Psoas muscle (tissue), 8 donors: ENCODE data around the gene LIN7B. TPM values are rescaled to one million over a fixed set of nuclear protein-coding genes. Genes with fewer than 3 reads are reported as not detected.

Source experiments
- ATAC-seq, 4 donors: fragments of 200-7000 bp; cut with Tn5 transposase; one replicate each; pipeline ENCODE4 v1.9.1; 2020; ENCODE audit warnings: moderate library complexity in 3 of 4, mild to moderate bottlenecking in 2 of 4
- DNase-seq, 2 donors: peaks; one replicate each; pipeline ENCODE4 v3.0.0-alpha.2; 2020
- H3K27ac ChIP-seq: fragments of 200-600 bp; one replicate; pipeline ENCODE4 v1.8.0; 2022
- H3K27me3 ChIP-seq, 3 donors: fragments of 200-600 bp in 1 of 3; one replicate each; pipeline versions ENCODE4 v1.6.1 to v1.8.0; 2013 to 2022; ENCODE audit warnings: low read length in 2 of 3, mild to moderate bottlenecking in 2 of 3, moderate library complexity in 1 of 3; ENCODE audit not compliant: insufficient read depth in 3 of 3
- H3K36me3 ChIP-seq, 2 donors: fragments of 200-600 bp in 1 of 2; one replicate each; pipeline versions ENCODE4 v1.6.1 to v1.8.0; 2013 to 2022; ENCODE audit warnings: low read depth in 1 of 2, mild to moderate bottlenecking in 1 of 2, moderate library complexity in 1 of 2; ENCODE audit not compliant: insufficient read depth in 1 of 2
- H3K4me1 ChIP-seq: fragments of 200-600 bp; one replicate; pipeline ENCODE4 v1.8.0; 2022
- H3K4me3 ChIP-seq: fragments of 200-600 bp; one replicate; pipeline ENCODE4 v1.8.0; 2022; ENCODE audit warnings: mild to moderate bottlenecking
- H3K9me3 ChIP-seq: fragments of 200-600 bp; one replicate; pipeline ENCODE4 v1.8.0; 2022
- WGBS, 3 donors: extraction: QIAGEN DNeasy Blood & Tissue Kit; methylation state at CpG; one replicate each; pipeline versions ENCODE4 v1.1.6 to v1.1.7; 2013; 5-methylcytosine and 5-hydroxymethylcytosine counted together
- intact Hi-C, 2 donors: fragments of 100-400 bp; cut with DNase I; formaldehyde crosslinking; loops; one replicate each; pipeline versions ENCODE4 v1.11.0 to v1.14.2; 2022
- polyA plus RNA-seq, 3 donors: library from polyadenylated mRNA; stranded (reverse); fragments of 200-250 nt; gene quantifications; one replicate each; pipeline ENCODE4 v1.2.3, GENCODE V29; 2013
- total RNA-seq, 4 donors: library from RNA; stranded (reverse); fragmentation: NEBNext Ultra II Directional in 2 of 4; extraction: Animal tissue kit (Norgen Biotek cat#: 25700) in 2 of 4; gene quantifications; one replicate each; pipeline versions ENCODE4 v1.2.1 to v1.2.4, GENCODE V29; 2021 to 2023
- TF ChIP-seq, protein P1 (sequence below): fragments of 200-600 bp; IDR thresholded peaks from one replicate; pipeline ENCODE4 v1.8.0; 2022; ENCODE audit warnings: antibody characterized with exemption
- donor health status: healthy with polysubstance abuse.
- donor health status: DM: no; HTN: no; CAD: no; lungs with moderate emphysema.
- donor health status: Bipolar disorder and iron deficiency.
- donor health status: healthy.
- donor health status: DM: yes; HTN: yes; CAD: no.
- donor health status: DM: no; HTN: no; CAD: no.
- donor health status: DM: no; HTN: no; CAD: no.
- donor health status: DM: yes; HTN: yes; CAD: no.

Gene LIN7B
- total and polyA plus RNA-seq, 7 donors: 11.8 to 27.9 (median 17.0) TPM

DNA sequence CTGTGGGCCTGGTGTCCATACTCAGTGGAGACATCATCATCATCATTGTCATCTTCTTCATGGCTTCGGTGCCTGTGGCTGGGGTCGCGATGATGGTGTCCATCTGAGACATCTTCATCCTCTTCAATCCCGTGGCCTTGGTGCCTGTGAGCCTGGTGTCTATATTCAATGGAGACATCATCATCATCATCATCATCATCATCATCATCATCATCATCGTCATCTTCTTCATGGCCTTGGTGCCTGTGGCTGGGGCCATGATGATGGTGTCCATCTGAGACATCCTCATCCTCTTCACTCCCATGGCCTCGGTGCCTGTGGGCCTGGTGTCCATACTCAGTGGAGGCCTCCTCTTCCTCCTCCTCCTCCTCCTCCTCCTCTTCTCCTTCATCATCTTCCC is 40.1 kb downstream of the LIN7B start:
- WGBS, 3 donors: 69 to 77% (median 75%) methylated on average over 6 of the region's 6 CpGs
- no peak for DNase-seq
- H3K4me3 ChIP-seq: peak overlapping the region; percentile 77
- no peaks in the 10 kb centered on the region for H3K27me3 ChIP-seq
- peak overlapping the region; percentile 99 for H3K27ac ChIP-seq
- intact Hi-C loops: loop anchor here (5.0 to 10.0 kb wide), 2 partner anchors 37 to 159 kb away; partner anchors contain the start of genes C19orf73 (in 2 of the 2), PPFIA3 (in 2 of the 2), GYS1 (in 1 of the 2) and RUVBL2 (in 1 of the 2)
- no peaks in the 10 kb centered on the region for H3K9me3 ChIP-seq
- no peaks in the 10 kb centered on the region for H3K36me3 ChIP-seq
- H3K4me1 ChIP-seq: peaks cover 29% of the 10 kb centered on the region
- TF ChIP-seq, protein P1, sequence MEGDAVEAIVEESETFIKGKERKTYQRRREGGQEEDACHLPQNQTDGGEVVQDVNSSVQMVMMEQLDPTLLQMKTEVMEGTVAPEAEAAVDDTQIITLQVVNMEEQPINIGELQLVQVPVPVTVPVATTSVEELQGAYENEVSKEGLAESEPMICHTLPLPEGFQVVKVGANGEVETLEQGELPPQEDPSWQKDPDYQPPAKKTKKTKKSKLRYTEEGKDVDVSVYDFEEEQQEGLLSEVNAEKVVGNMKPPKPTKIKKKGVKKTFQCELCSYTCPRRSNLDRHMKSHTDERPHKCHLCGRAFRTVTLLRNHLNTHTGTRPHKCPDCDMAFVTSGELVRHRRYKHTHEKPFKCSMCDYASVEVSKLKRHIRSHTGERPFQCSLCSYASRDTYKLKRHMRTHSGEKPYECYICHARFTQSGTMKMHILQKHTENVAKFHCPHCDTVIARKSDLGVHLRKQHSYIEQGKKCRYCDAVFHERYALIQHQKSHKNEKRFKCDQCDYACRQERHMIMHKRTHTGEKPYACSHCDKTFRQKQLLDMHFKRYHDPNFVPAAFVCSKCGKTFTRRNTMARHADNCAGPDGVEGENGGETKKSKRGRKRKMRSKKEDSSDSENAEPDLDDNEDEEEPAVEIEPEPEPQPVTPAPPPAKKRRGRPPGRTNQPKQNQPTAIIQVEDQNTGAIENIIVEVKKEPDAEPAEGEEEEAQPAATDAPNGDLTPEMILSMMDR: no peak
- no peak for ATAC-seq

GRCh38 chr19:49155005-49155819 is 41.0 kb downstream of the LIN7B start, which contains the start of gene HRC:
Gene HRC (minus strand): TSS chr19:49155396. CDS start chr19:49155237, 159 bp downstream.
- ATAC-seq (peak; percentile 76 to 80 (median 78)), DNase-seq (peak; percentile 67 to 91)
- 17 to 33% (median 17%) methylated on average over 19 of the region's 19 CpGs for WGBS, 3 donors
- Histone ChIP-seq H3K4me3 (peak within 1 kb of the TSS; percentile 77), H3K27ac (peak within 1 kb of the TSS; percentile 99), H3K27me3 (no peaks in the 10 kb centered on the region), H3K36me3 (no peaks in the 10 kb centered on the region), H3K4me1 (peaks cover 30% of the 10 kb centered on the region), H3K9me3 (no peaks in the 10 kb centered on the region)
- intact Hi-C loops: loop anchor here (5.0 to 10.0 kb wide), 2 partner anchors 42 to 160 kb away; partner anchors contain the start of genes GYS1 (in 1 of the 2) and RUVBL2 (in 1 of the 2)
- TF ChIP-seq, protein P1: no peak

GRCh38 chr19:49155820-49156346 is 41.7 kb downstream of the LIN7B start:
- DNase-seq: peak; percentile 71 to 93
- intact Hi-C loops: loop anchor here (5.0 to 10.0 kb wide), 2 partner anchors 41 to 161 kb away; partner anchors contain the start of genes GYS1 (in 1 of the 2) and RUVBL2 (in 1 of the 2)
- Histone ChIP-seq H3K27ac (peak overlapping the region; percentile 99), H3K9me3 (no peaks in the 10 kb centered on the region), H3K4me3 (peak overlapping the region; percentile 77), H3K36me3 (no peaks in the 10 kb centered on the region), H3K27me3 (no peaks in the 10 kb centered on the region), H3K4me1 (peaks cover 27% of the 10 kb centered on the region)
- 18 to 26% (median 22%) methylated on average over 3 to 4 of the region's 4 CpGs for WGBS, 3 donors
- peak; percentile 81 to 85 (median 83) for ATAC-seq
- TF ChIP-seq, protein P1: no peak

DNA sequence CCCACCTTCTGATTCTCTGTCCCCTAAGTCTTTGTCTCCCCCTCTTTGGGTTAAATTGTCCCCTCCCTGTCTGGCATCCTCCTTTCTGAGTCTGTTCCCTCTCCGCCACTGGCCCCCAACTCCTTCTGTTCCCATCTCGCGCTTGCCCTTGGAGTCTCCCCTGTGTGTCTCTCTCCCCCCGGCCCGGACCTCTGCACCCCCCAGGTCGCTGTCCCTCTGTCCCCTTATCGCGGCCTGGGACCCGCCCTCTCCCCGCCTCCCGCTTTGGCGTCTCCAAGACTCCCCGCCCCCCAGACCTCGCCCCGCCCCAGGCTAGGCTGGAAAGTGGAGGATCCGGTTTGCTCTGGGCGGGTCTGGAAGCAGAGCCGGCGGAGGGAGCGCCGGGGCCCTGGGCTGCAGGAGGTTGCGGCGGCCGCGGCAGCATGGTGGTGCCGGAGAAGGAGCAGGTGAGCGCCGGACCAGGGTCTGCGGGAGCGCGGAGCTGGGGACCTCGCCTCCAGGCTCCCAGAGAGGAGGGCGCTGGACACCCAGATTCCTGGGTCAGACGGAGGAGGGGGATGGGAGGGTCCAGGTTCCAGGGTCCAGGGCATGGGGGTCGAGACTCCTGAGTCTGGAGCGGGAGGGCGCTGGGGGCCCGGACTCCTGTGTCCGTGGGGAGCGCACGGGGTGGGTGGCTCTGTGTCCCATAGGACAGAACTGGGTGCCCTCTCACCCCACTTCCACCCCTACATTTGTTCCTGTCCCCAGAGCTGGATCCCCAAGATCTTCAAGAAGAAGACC is 43.5 kb downstream of the LIN7B start, which contains the start of gene TRPM4:
Gene TRPM4 (plus strand): TSS at position 348 of the 780 bp plus-strand sequence. CDS start 75 bp downstream, at position 423.
- H3K36me3 ChIP-seq: no peaks in the 10 kb centered on the region
- peak; percentile 57 to 73 (median 70) for ATAC-seq
- TF ChIP-seq, protein P1: no peak
- peak within 1 kb of the TSS; percentile 90 for H3K27ac ChIP-seq
- 0 to 1% (median 1%) methylated on average over 32 to 41 of the region's 41 CpGs for WGBS, 3 donors
- peaks cover 22% of the 10 kb centered on the region for H3K4me1 ChIP-seq
- no peaks in the 10 kb centered on the region for H3K9me3 ChIP-seq
- H3K4me3 ChIP-seq: peak within 1 kb of the TSS; percentile 93
- DNase-seq: peak; percentile 92 to 96
- intact Hi-C loops: loop anchor here (5.0 to 10.0 kb wide), 2 partner anchors 40 to 163 kb away; partner anchors contain the start of genes GYS1 (in 1 of the 2) and RUVBL2 (in 1 of the 2)
- H3K27me3 ChIP-seq: no peaks in the 10 kb centered on the region
